NCI-H460 (cell line): ENCODE measurements around the gene RPS6KA2. TPM values are rescaled to one million over a fixed set of nuclear protein-coding genes. Genes with fewer than 3 reads are reported as not detected.
A peak's percentile ranks its signal among the peaks of the same experiment; 100 is the strongest.
"Not testable (repeated sequence)": the region's sequence is repeated elsewhere in the genome, so short reads cannot be mapped to it uniquely, and the experiment has no call there.

Experiments used
- DNase-seq: peaks from one replicate; pipeline ENCODE4 v3.0.0-alpha.2; 2016; ENCODE audit warnings: low read depth; ENCODE audit errors: extremely low read depth
- total RNA-seq: library from RNA; depleted of rRNA; stranded (reverse); fragments of >200 nt; shearing (Covaris generic); gene quantifications from 2 replicates; pipeline ENCODE4 v1.2.3, GENCODE V29; 2014

RPS6KA2 gene
- total RNA-seq, 1 experiment from 2014 or later: 6.7 TPM

- DNase-seq: no peak
Measured at GRCh38 chr6:166412911-166413384, 214.1 kb downstream of the RPS6KA2 start.

GRCh38 chr6:166412156-166412910, 214.7 kb downstream of the RPS6KA2 start:
- DNase-seq: no peak

- no peak for DNase-seq
Measured at GRCh38 chr6:166411721-166412151, 215.3 kb downstream of the RPS6KA2 start.

- DNase-seq: no peak
Measured at GRCh38 chr6:166411271-166411670, 215.8 kb downstream of the RPS6KA2 start.

- no peak for DNase-seq
Measured at GRCh38 chr6:166410426-166410935, 216.6 kb downstream of the RPS6KA2 start.

- no peak for DNase-seq
Measured at GRCh38 chr6:166408936-166409755, 217.9 kb downstream of the RPS6KA2 start.

- no peak for DNase-seq
Measured at GRCh38 chr6:166406197-166406596, 220.9 kb downstream of the RPS6KA2 start.

GRCh38 chr6:166405386-166405785, 221.7 kb downstream of the RPS6KA2 start:
- no peak for DNase-seq

- no peak for DNase-seq
Measured at GRCh38 chr6:166402582-166403277, 224.3 kb downstream of the RPS6KA2 start.

GRCh38 chr6:166400649-166401250, 226.3 kb downstream of the RPS6KA2 start:
- DNase-seq: peak; percentile 54

- no peak for DNase-seq
Measured at GRCh38 chr6:166400181-166400580, 226.9 kb downstream of the RPS6KA2 start.

- DNase-seq: no peak
Measured at GRCh38 chr6:166398348-166398747, 228.7 kb downstream of the RPS6KA2 start.

GRCh38 chr6:166397849-166398248, 229.2 kb downstream of the RPS6KA2 start:
- DNase-seq: no peak

GRCh38 chr6:166395778-166396177, 231.3 kb downstream of the RPS6KA2 start:
- no peak for DNase-seq

- no peak for DNase-seq
Measured at GRCh38 chr6:166395351-166395750, 231.7 kb downstream of the RPS6KA2 start.

GRCh38 chr6:166394036-166394892, 232.8 kb downstream of the RPS6KA2 start:
- DNase-seq: no peak

- no peak for DNase-seq
Measured at GRCh38 chr6:166393535-166393823, 233.6 kb downstream of the RPS6KA2 start.

- not testable (repeated sequence) for DNase-seq
Measured at GRCh38 chr6:166392755-166393534, 234.1 kb downstream of the RPS6KA2 start.

GRCh38 chr6:166389119-166389518, 237.9 kb downstream of the RPS6KA2 start:
- DNase-seq: no peak
